ENCODE results near the gene CAPN10. TPM values are rescaled to one million over a fixed set of nuclear protein-coding genes. Genes with fewer than 3 reads are reported as not detected.
A peak's percentile ranks its signal among the peaks of the same experiment; 100 is the strongest.

The CAPN10 gene
- total RNA-seq, 4 donors from 2014 or later = 41.9 to 118 (median 48.7) TPM

- in situ Hi-C loops (cut with MboI; ENCODE audit: low pct_ligation_motif_present in 1 of 4, low pct_unique_long_range_greater_than_20kb in 1 of 4, low sequenced_read_pairs in 3 of 4) = no loop called here
- 1% methylated on average over 19 of the region's 106 CpGs; no CpG with 5 or more reads in 1 of the 2 donors for WGBS, 2 donors (ENCODE audit: low coverage in 1 of 2)
- Histone ChIP-seq H3K36me3 (no peaks in the 10 kb centered on the region), H3K9me3 (no peaks in the 10 kb centered on the region), H3K27me3 (no peaks in the 10 kb centered on the region), H3K27ac (peak within 1 kb of the TSS; percentile 96 to 99 (median 97)), H3K4me3 (peak within 1 kb of the TSS; percentile 68 to 82 (median 78)), H3K4me1 (peaks cover 39 to 56% (median 51%) of the 10 kb centered on the region in 4 donors)
- intact Hi-C loops (cut with DNase I; ENCODE audit: low total_unique reads) = no loop called here
- TF ChIP-seq POLR2A (IDR thresholded peaks at IDR 0.05) (peak; percentile 48), EP300 (IDR thresholded peaks at IDR 0.05; ENCODE audit: low read depth) (no peak), POLR2AphosphoS5 (IDR thresholded peaks at IDR 0.05) (peak in 2 of 3 donors; percentile 46 to 56), CTCF (IDR thresholded peaks at IDR 0.05) (peak in 2 of 5 experiments; percentile 19 to 27)
- peak; percentile 62 for DNase-seq
These were observed 18.5 kb upstream of the CAPN10 start, which contains the start of gene RNPEPL1 for GRCh38 chr2:240567872-240568677. RNPEPL1 (plus strand) TSS chr2:240568484; CDS start chr2:240568587, 103 bp downstream.

- Histone ChIP-seq H3K4me1 (peaks cover 39 to 56% (median 51%) of the 10 kb centered on the region in 4 donors), H3K27me3 (no peaks in the 10 kb centered on the region), H3K4me3 (peak overlapping the region; percentile 66 to 82 (median 74)), H3K27ac (peak overlapping the region; percentile 78 to 90 (median 88)), H3K9me3 (no peaks in the 10 kb centered on the region), H3K36me3 (no peaks in the 10 kb centered on the region)
- in situ Hi-C loops (cut with MboI; ENCODE audit: low pct_ligation_motif_present in 1 of 4, low pct_unique_long_range_greater_than_20kb in 1 of 4, low sequenced_read_pairs in 3 of 4) (no loop called here), intact Hi-C loops (cut with DNase I; ENCODE audit: low total_unique reads) (no loop called here)
- peak; percentile 74 for DNase-seq
- WGBS, 2 donors (ENCODE audit: low coverage in 1 of 2) = 1% methylated on average over 32 of the region's 93 CpGs; no CpG with 5 or more reads in 1 of the 2 donors
- TF ChIP-seq EP300 (IDR thresholded peaks at IDR 0.05; ENCODE audit: low read depth) = no peak
- peak in 1 of 3 donors; percentile 16 for TF ChIP-seq POLR2AphosphoS5 (IDR thresholded peaks at IDR 0.05)
- no peak for TF ChIP-seq POLR2A (IDR thresholded peaks at IDR 0.05)
- TF ChIP-seq CTCF (IDR thresholded peaks at IDR 0.05) = no peak
These were observed 17.6 kb upstream of the CAPN10 start for GRCh38 chr2:240568678-240569522.

DNA sequence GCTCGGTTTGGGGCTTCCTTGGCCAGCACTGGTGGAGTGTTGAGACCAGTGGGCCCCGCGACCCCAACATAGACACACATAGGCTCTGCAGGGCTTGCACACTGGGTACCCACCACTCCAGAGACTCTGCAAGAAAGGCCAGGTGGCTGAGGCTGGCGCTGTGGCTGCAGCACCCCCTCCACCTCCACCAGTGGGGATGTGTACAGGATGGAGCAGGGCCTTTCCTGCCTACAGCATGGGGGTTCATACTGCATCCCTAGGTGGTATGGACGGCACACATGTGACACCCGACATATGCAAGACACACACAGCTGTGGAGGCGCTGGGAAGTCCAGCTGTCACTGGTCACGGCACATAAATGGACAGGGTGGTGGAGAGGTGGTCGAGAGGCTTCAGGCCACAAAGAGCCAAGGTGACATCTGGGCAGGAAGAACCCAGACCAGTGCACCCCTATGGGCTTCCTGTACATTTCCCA is 17.0 kb upstream of the CAPN10 start:
- TF ChIP-seq POLR2A (IDR thresholded peaks at IDR 0.05) = no peak
- in situ Hi-C loops (cut with MboI; ENCODE audit: low pct_ligation_motif_present in 1 of 4, low pct_unique_long_range_greater_than_20kb in 1 of 4, low sequenced_read_pairs in 3 of 4) = no loop called here
- H3K27me3 ChIP-seq = no peaks in the 10 kb centered on the region
- H3K4me1 ChIP-seq = peaks cover 39 to 55% (median 49%) of the 10 kb centered on the region in 4 donors
- intact Hi-C loops (cut with DNase I; ENCODE audit: low total_unique reads) = no loop called here
- no peaks in the 10 kb centered on the region for H3K9me3 ChIP-seq
- no peak for DNase-seq
- peak overlapping the region; percentile 66 to 82 (median 74) for H3K4me3 ChIP-seq
- H3K27ac ChIP-seq = peak overlapping the region; percentile 78 to 90 (median 88)
- H3K36me3 ChIP-seq = no peaks in the 10 kb centered on the region
- WGBS, 2 donors (ENCODE audit: low coverage in 1 of 2) = 63% methylated on average over 9 of the region's 9 CpGs; no CpG with 5 or more reads in 1 of the 2 donors

DNA sequence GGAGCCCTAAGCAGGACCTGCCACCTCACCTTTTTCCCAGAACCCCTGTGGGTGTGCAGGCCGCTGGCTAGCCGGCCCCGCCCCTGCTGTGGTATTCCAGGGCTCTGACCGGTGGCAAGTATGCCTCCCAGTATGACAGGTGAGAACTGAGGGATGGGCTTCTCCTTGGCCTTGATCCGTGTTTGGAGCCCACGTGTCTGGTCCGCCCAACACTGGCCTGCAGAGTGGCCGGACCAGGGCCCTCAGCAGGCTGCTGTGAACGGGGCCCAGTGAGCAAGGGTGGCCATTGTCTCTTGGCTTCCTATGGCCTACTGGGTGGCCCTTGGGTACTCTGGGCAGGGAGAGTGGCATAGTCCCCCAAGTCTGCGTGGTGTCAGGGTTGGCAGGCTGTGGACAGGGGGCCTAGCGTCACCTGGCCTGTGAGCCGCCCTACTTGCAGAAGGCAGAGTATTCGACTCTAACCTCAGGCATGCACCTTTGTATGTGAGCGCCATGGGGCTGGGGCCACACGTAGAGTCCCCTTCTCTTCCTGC is 16.5 kb upstream of the CAPN10 start:
- H3K9me3 ChIP-seq = no peaks in the 10 kb centered on the region
- intact Hi-C loops (cut with DNase I; ENCODE audit: low total_unique reads) (no loop called here), in situ Hi-C loops (cut with MboI; ENCODE audit: low pct_ligation_motif_present in 1 of 4, low pct_unique_long_range_greater_than_20kb in 1 of 4, low sequenced_read_pairs in 3 of 4) (no loop called here)
- 80% methylated on average over 10 of the region's 15 CpGs; no CpG with 5 or more reads in 1 of the 2 donors for WGBS, 2 donors (ENCODE audit: low coverage in 1 of 2)
- H3K36me3 ChIP-seq = peaks cover 0 to 3% (median 0%) of the 10 kb centered on the region in 4 donors
- H3K27ac ChIP-seq = no peak overlapping the region
- DNase-seq = peak; percentile 34
- TF ChIP-seq POLR2AphosphoS5 (IDR thresholded peaks at IDR 0.05) = no peak
- TF ChIP-seq POLR2A (IDR thresholded peaks at IDR 0.05) = no peak
- no peak for TF ChIP-seq EP300 (IDR thresholded peaks at IDR 0.05; ENCODE audit: low read depth)
- TF ChIP-seq CTCF (IDR thresholded peaks at IDR 0.05) = no peak
- peaks cover 39 to 50% (median 45%) of the 10 kb centered on the region in 4 donors for H3K4me1 ChIP-seq
- H3K4me3 ChIP-seq = peak overlapping the region in 1 of 4 donors; percentile 66
- H3K27me3 ChIP-seq = no peaks in the 10 kb centered on the region
